Measurements from ENCODE around the gene KLHDC3.

Gene KLHDC3

DNA sequence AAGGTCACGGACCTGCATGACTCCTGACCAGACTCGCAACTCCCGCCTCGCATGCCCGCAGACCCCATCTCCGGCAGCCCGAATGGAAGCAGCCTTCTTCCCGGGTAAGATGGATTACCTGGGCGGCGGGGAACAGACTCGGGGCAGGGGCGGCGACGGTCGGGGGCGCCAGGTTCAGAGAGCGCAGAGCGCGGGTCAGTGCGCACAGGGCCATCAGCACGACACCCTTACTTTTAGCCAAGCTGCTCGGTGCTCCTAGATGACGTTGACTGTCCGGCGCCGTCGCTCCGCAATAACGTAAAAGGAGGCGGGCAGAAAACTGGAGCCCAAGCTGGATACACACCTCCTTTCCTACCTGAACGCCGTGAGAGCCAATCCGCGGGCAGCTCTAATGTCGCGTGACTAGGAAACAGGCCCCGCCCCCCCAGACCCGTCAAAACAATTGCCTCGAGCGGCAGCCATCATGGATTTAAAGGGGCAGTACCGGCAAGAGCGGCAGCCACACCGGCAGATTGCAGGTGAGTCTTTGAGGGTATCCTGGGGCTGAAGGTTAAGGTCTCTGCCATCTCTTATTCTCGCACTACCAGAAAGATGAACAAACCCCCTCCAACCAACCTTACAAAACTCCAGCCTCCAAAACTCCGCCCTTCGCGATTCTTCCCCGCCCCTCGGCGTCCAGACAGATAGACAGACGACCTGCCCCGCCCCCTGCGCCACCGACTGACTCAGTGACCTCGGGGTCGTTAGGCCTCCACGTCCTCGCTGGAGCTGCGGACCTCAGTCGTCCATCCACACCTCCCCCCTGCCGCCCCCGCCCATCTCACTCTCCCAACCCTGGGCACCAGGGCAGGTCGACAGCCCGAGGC, 45.4 kb downstream of the KLHDC3 start, which contains the start of the genes KLC4 and MRPL2:
Gene KLC4 (plus strand): TSS at position 464 of the 866 bp plus-strand sequence. CDS start 1,705 bp downstream, outside the sequence.
Gene MRPL2 (minus strand): TSS at position 267 of the 866 bp plus-strand sequence. CDS start 53 bp downstream, at position 214.
- peak; percentile 99 for DNase-seq

- no peak for DNase-seq
Measured at GRCh38 chr6:43060034-43060754, 46.1 kb downstream of the KLHDC3 start.

GRCh38 chr6:43060755-43061633, 46.9 kb downstream of the KLHDC3 start:
- no peak for DNase-seq

- no peak for DNase-seq
Measured at GRCh38 chr6:43061861-43062260, 47.8 kb downstream of the KLHDC3 start.

GRCh38 chr6:43062818-43063217, 48.8 kb downstream of the KLHDC3 start:
- DNase-seq = no peak

GRCh38 chr6:43070028-43070632, 56.1 kb downstream of the KLHDC3 start:
- DNase-seq = peak; percentile 48
